ENCODE measurements around the gene MPPED1.

GRCh38 chr22:43501878-43502277 is 90.1 kb downstream of the MPPED1 start:
- TF ChIP-seq CTCF (IDR thresholded peaks at IDR 0.05) (no peak), POLR2A (IDR thresholded peaks at IDR 0.05) (no peak), POLR2AphosphoS5 (IDR thresholded peaks at IDR 0.05) (no peak), EP300 (IDR thresholded peaks at IDR 0.05) (no peak)

All from suprapubic skin (tissue), 4 donors.